Endothelial cell of umbilical vein (primary cell): ENCODE results near the gene FOXP1. TPM values are rescaled to one million over a fixed set of nuclear protein-coding genes. Genes with fewer than 3 reads are reported as not detected.

Experiments
- BruUV-seq: library from RNA; stranded (reverse); fragments of 400-500 nt; replicated peaks from 2 replicates; lab custom pipeline; 2021; lab: Mats Ljungman, UMichigan
- CTCF ChIA-PET: fragments of 300-600, 350-600 bp; sonication (Branson Sonifier 250); formaldehyde crosslinking; loops from one replicate; lab custom pipeline; 2021; ENCODE audit warnings: antibody characterized with exemption, inconsistent platforms; lab: Charles Lee
- POLR2A ChIA-PET: fragments of 300-600, 350-600 bp; sonication (Branson Sonifier 250); formaldehyde crosslinking; loops from one replicate; lab custom pipeline; 2021; ENCODE audit warnings: antibody characterized with exemption, inconsistent platforms; lab: Charles Lee
- DNase-seq: peaks from one replicate; pipeline ENCODE4 v3.0.0-alpha.2; 2011; ENCODE audit warnings: low read depth, low spot score
- FAIRE-seq: peaks from 2 replicates; lab custom pipeline; 2011; peaks lifted over from hg19 to GRCh38; lab: Jason Lieb, UNC
- H2AFZ ChIP-seq: 2 replicates; pipeline ENCODE4 v1.6.0; 2012; ENCODE audit warnings: low read depth, low read length, control low read depth, inconsistent platforms
- H3K27ac ChIP-seq: 2 replicates; pipeline ENCODE4 v1.5.1; 2011; ENCODE audit warnings: low read depth, mild to moderate bottlenecking, control low read depth, low read length, moderate library complexity; ENCODE audit not compliant: insufficient read depth
- H3K27me3 ChIP-seq, 2 experiments: 2 replicates each; pipeline versions ENCODE4 v1.6.0 to v1.6.1; 2011; ENCODE audit warnings: low read length in 2 of 2, mixed read lengths in 1 of 2; ENCODE audit not compliant: control insufficient read depth in 2 of 2, insufficient read depth in 2 of 2
- H3K36me3 ChIP-seq, 2 experiments: 2 replicates in 1 of 2; 3 replicates in 1 of 2; pipeline ENCODE4 v1.5.1; 2011; ENCODE audit warnings: low read length in 2 of 2, mild to moderate bottlenecking in 1 of 2, moderate library complexity in 1 of 2; ENCODE audit not compliant: control insufficient read depth in 2 of 2, insufficient read depth in 2 of 2; ENCODE audit errors: extremely low read depth in 1 of 2
- H3K4me1 ChIP-seq: 3 replicates; pipeline ENCODE4 v1.5.1; 2011; ENCODE audit warnings: mild to moderate bottlenecking, low read length; ENCODE audit not compliant: control insufficient read depth, insufficient read depth; ENCODE audit errors: extremely low read depth
- H3K4me2 ChIP-seq: 2 replicates; pipeline ENCODE4 v1.6.1; 2011; ENCODE audit warnings: low read length, control low read depth, mixed read lengths; ENCODE audit not compliant: insufficient read depth
- H3K4me3 ChIP-seq, 3 experiments: fragments of 200-600 bp in 1 of 3; sonication (generic), shearing (Covaris generic) in 1 of 3; replicated peaks in 1 of 3; 2 replicates each; pipeline ENCODE4 v1.5.1; 2011 to 2016; ENCODE audit warnings: control low read depth in 3 of 3, low read length in 3 of 3, mild to moderate bottlenecking in 2 of 3, inconsistent platforms in 1 of 3, low read depth in 1 of 3, moderate library complexity in 1 of 3; ENCODE audit not compliant: insufficient read depth in 1 of 3
- H3K79me2 ChIP-seq: 2 replicates; pipeline ENCODE4 v1.6.0; 2012; ENCODE audit warnings: low read length, inconsistent platforms; ENCODE audit not compliant: control insufficient read depth, insufficient read depth
- H3K9ac ChIP-seq: replicated peaks from 2 replicates; pipeline ENCODE3; 2011; ENCODE audit warnings: low read length, control low read depth; ENCODE audit not compliant: insufficient read depth; ENCODE audit errors: extremely low read depth
- H3K9me1 ChIP-seq: replicated peaks from 3 replicates; pipeline ENCODE4 v1.6.0; 2011; ENCODE audit warnings: mild to moderate bottlenecking, low read length; ENCODE audit not compliant: control insufficient read depth, insufficient read depth; ENCODE audit errors: extremely low read depth
- H3K9me3 ChIP-seq: replicated peaks from 2 replicates; pipeline ENCODE4 v1.5.1; 2012; ENCODE audit warnings: low read length, inconsistent platforms; ENCODE audit not compliant: control insufficient read depth, insufficient read depth
- H4K20me1 ChIP-seq: replicated peaks from 2 replicates; pipeline ENCODE3; 2011; ENCODE audit warnings: mild to moderate bottlenecking, low read length; ENCODE audit not compliant: control insufficient read depth, insufficient read depth; ENCODE audit errors: extremely low read depth
- CTCF ChIP-seq, 2 donors: IDR thresholded peaks; 1 replicate in 1 of 2; 2 replicates in 1 of 2; pipeline ENCODE4 v1.5.1; 2011; ENCODE audit warnings: low read length in 2 of 2, mild to moderate bottlenecking in 2 of 2, moderate library complexity in 2 of 2, control low read depth in 1 of 2, inconsistent platforms in 1 of 2, low read depth in 1 of 2; ENCODE audit not compliant: insufficient read depth in 1 of 2; ENCODE audit errors: extremely low read depth in 1 of 2
- EZH2 ChIP-seq: IDR thresholded peaks from 2 replicates; pipeline ENCODE4 v1.6.1; 2012; ENCODE audit warnings: borderline replicate concordance, low read depth, mild to moderate bottlenecking, moderate library complexity, low read length, inconsistent platforms; ENCODE audit not compliant: severe bottlenecking
- FOS ChIP-seq: IDR thresholded peaks from 2 replicates; pipeline ENCODE4 v1.6.1; 2011; ENCODE audit warnings: mild to moderate bottlenecking, low read length, moderate library complexity, borderline replicate concordance; ENCODE audit not compliant: insufficient read depth
- GATA2 ChIP-seq: IDR thresholded peaks from 2 replicates; pipeline ENCODE4 v1.7.0; 2011; ENCODE audit warnings: low read depth, mild to moderate bottlenecking, moderate library complexity, mixed read lengths, low read length; ENCODE audit not compliant: insufficient read length, insufficient read depth
- JUN ChIP-seq: IDR thresholded peaks from 2 replicates; pipeline ENCODE4 v1.6.1; 2011; ENCODE audit warnings: borderline replicate concordance, low read depth; ENCODE audit not compliant: insufficient read length, insufficient read depth
- MAX ChIP-seq: IDR thresholded peaks from 2 replicates; pipeline ENCODE4 v1.6.1; 2011; ENCODE audit not compliant: insufficient read depth, insufficient read length
- MYC ChIP-seq: IDR thresholded peaks from one replicate; pipeline ENCODE4 v1.6.1; 2011; ENCODE audit warnings: mild to moderate bottlenecking, low read depth, low read length
- POLR2A ChIP-seq: IDR thresholded peaks from 2 replicates; pipeline ENCODE4 v1.6.1; 2012; ENCODE audit warnings: low read depth, mild to moderate bottlenecking, control low read depth, low read length
- POLR2AphosphoS5 ChIP-seq: IDR thresholded peaks from 2 replicates; pipeline ENCODE4 v1.6.1; 2012; ENCODE audit warnings: low read depth, mild to moderate bottlenecking, control low read depth, low read length, moderate library complexity; ENCODE audit not compliant: insufficient read depth
- dilution Hi-C: fragments of 300-500 bp; cut with MboI; formaldehyde crosslinking; loops from one replicate; pipeline ENCODE4 v1.15.0; 2019; ENCODE audit warnings: low sequenced_read_pairs; ENCODE audit not compliant: extremely low pct_ligation_motif_present
- intact Hi-C: fragments of 100-400 bp; cut with micrococcal nuclease; formaldehyde crosslinking; loops from one replicate; pipeline ENCODE4 v1.10.0; 2022
- polyA plus RNA-seq, 4 experiments: library from polyadenylated mRNA; depleted of rRNA in 3 of 4; stranded (reverse) in 3 of 4; unstranded in 1 of 4; fragments of >200 nt; gene quantifications; 2 replicates each; pipeline versions ENCODE4 v1.2.1 to v1.2.3, GENCODE V29; 2011 to 2012; ENCODE audit warnings: missing spikeins in 1 of 4
- total RNA-seq: library from RNA; stranded (reverse); gene quantifications from 2 replicates; pipeline ENCODE4 v1.2.3, GENCODE V29; 2021

FOXP1 gene
- total and polyA plus RNA-seq, 2 donors (not counting 3 experiments of a cell fraction or from before 2014, with no cell fraction given): 41.0 to 107 TPM

- no TSS peak for BruUV-seq
- H2AFZ ChIP-seq: peak overlapping the region; percentile 60
- peak overlapping the region; percentile 79 for H3K4me2 ChIP-seq
- no peak overlapping the region for H3K4me3 ChIP-seq
- H3K9me3 ChIP-seq: no peaks in the 10 kb centered on the region
- DNase-seq: peak; percentile 53
- no peaks in the 10 kb centered on the region for H3K79me2 ChIP-seq
- no peaks in the 10 kb centered on the region for H3K36me3 ChIP-seq
- ChIA-PET CTCF (no interaction called here), POLR2A (no interaction called here)
- FAIRE-seq: peak; percentile 81
- dilution Hi-C loops (no loop called here), intact Hi-C loops (no loop called here)
- peak overlapping the region; percentile 86 for H3K27ac ChIP-seq
- no peak for TF ChIP-seq MYC
- TF ChIP-seq JUN: peak; percentile 69
- no peak for TF ChIP-seq POLR2A
- H3K9me1 ChIP-seq: no peaks in the 10 kb centered on the region
- H3K9ac ChIP-seq: peak overlapping the region; percentile 32
- no peaks in the 10 kb centered on the region for H4K20me1 ChIP-seq
- no peaks in the 10 kb centered on the region for H3K27me3 ChIP-seq
- H3K4me1 ChIP-seq: peaks cover 16% of the 10 kb centered on the region
Observed at GRCh38 chr3:71413572-71413971, 170.0 kb downstream of the FOXP1 start.

GRCh38 chr3:71409352-71409751 is 174.2 kb downstream of the FOXP1 start:
- intact Hi-C loops: no loop called here
- dilution Hi-C loops: no loop called here
- FAIRE-seq: no peak
- no TSS peak for BruUV-seq
- ChIA-PET CTCF (interaction anchor here (0.5 to 1.2 kb wide), 3 partner anchors 12 to 230 kb away, joined by 3 to 7 read pairs (median 4); no protein-coding TSS in a partner anchor), POLR2A (no interaction called here)
- Histone ChIP-seq H3K36me3 (no peaks in the 10 kb centered on the region), H4K20me1 (no peaks in the 10 kb centered on the region), H3K9me3 (no peaks in the 10 kb centered on the region), H3K27me3 (no peaks in the 10 kb centered on the region), H3K4me1 (peaks cover 13% of the 10 kb centered on the region), H3K79me2 (no peaks in the 10 kb centered on the region), H3K4me2 (no peak overlapping the region), H3K4me3 (no peak overlapping the region), H3K9me1 (no peaks in the 10 kb centered on the region), H2AFZ (no peak overlapping the region), H3K27ac (no peak overlapping the region), H3K9ac (no peak overlapping the region)
- TF ChIP-seq CTCF (IDR thresholded peaks at IDR 0.05; ENCODE audit: extremely low read depth in 1 of 2, insufficient read depth in 1 of 2, low read depth in 1 of 2, low read length in 2 of 2) (no peak), GATA2 (no peak), POLR2A (no peak), POLR2AphosphoS5 (no peak), MYC (no peak), FOS (no peak), MAX (no peak), EZH2 (no peak), JUN (no peak)
- no peak for DNase-seq
